ENCODE results near the gene PPM1D. TPM values are rescaled to one million over a fixed set of nuclear protein-coding genes. Genes with fewer than 3 reads are reported as not detected.
A peak's percentile ranks its signal among the peaks of the same experiment; 100 is the strongest.
"Not testable (repeated sequence)": the region's sequence is repeated elsewhere in the genome, so short reads cannot be mapped to it uniquely, and the experiment has no call there.

The PPM1D gene
- total RNA-seq, 1 donor from 2014 or later, result 21.2 TPM

GRCh38 chr17:60601447-60602384 is 1.7 kb downstream of the PPM1D start:
- Mint-ChIP-seq H3K36me3 (ENCODE audit: insufficient read depth) (peaks cover 1% of the 10 kb centered on the region), H3K4me3 (ENCODE audit: low read depth) (peak overlapping the region; percentile 98), H3K9me3 (ENCODE audit: low read depth) (no peaks in the 10 kb centered on the region), H3K4me1 (ENCODE audit: low read depth) (peaks cover 26% of the 10 kb centered on the region), H3K27me3 (peaks cover 5% of the 10 kb centered on the region), H3K27ac (peak overlapping the region; percentile 97)
- TF ChIP-seq CTCF (IDR thresholded peaks at IDR 0.05; ENCODE audit: unreplicated experiment), result peak; percentile 2
- DNase-seq (ENCODE audit: low spot score, unreplicated experiment), result peak; percentile 23

GRCh38 chr17:60602385-60602742 is 2.4 kb downstream of the PPM1D start:
- TF ChIP-seq CTCF (IDR thresholded peaks at IDR 0.05; ENCODE audit: unreplicated experiment), result no peak
- Mint-ChIP-seq H3K4me1 (ENCODE audit: low read depth) (peaks cover 26% of the 10 kb centered on the region), H3K36me3 (ENCODE audit: insufficient read depth) (peaks cover 1% of the 10 kb centered on the region), H3K4me3 (ENCODE audit: low read depth) (peak overlapping the region; percentile 98), H3K9me3 (ENCODE audit: low read depth) (no peaks in the 10 kb centered on the region), H3K27ac (no peak overlapping the region), H3K27me3 (peaks cover 2% of the 10 kb centered on the region)
- no peak for DNase-seq (ENCODE audit: low spot score, unreplicated experiment)

- H3K4me1 Mint-ChIP-seq (ENCODE audit: low read depth), result peaks cover 26% of the 10 kb centered on the region
- H3K36me3 Mint-ChIP-seq (ENCODE audit: insufficient read depth), result peaks cover 1% of the 10 kb centered on the region
- no peaks in the 10 kb centered on the region for H3K27me3 Mint-ChIP-seq
- DNase-seq (ENCODE audit: low spot score, unreplicated experiment), result no peak
- H3K9me3 Mint-ChIP-seq (ENCODE audit: low read depth), result no peaks in the 10 kb centered on the region
- peak overlapping the region; percentile 14 for H3K27ac Mint-ChIP-seq
- peak overlapping the region; percentile 98 for H3K4me3 Mint-ChIP-seq (ENCODE audit: low read depth)
- no peak for TF ChIP-seq CTCF (IDR thresholded peaks at IDR 0.05; ENCODE audit: unreplicated experiment)
Observed at GRCh38 chr17:60602871-60603270, 2.9 kb downstream of the PPM1D start.

GRCh38 chr17:60603477-60603876 is 3.5 kb downstream of the PPM1D start:
- H3K9me3 Mint-ChIP-seq (ENCODE audit: low read depth); H3K27ac Mint-ChIP-seq; DNase-seq (ENCODE audit: low spot score, unreplicated experiment); H3K27me3 Mint-ChIP-seq; H3K36me3 Mint-ChIP-seq (ENCODE audit: insufficient read depth): not testable (repeated sequence)
- peaks cover 20% of the 10 kb centered on the region for H3K4me1 Mint-ChIP-seq (ENCODE audit: low read depth)
- peak overlapping the region; percentile 26 for H3K4me3 Mint-ChIP-seq (ENCODE audit: low read depth)

- peaks cover 14% of the 10 kb centered on the region for H3K4me1 Mint-ChIP-seq (ENCODE audit: low read depth)
- TF ChIP-seq CTCF (IDR thresholded peaks at IDR 0.05; ENCODE audit: unreplicated experiment), result no peak
- H3K27me3 Mint-ChIP-seq, result no peaks in the 10 kb centered on the region
- H3K4me3 Mint-ChIP-seq (ENCODE audit: low read depth), result peak overlapping the region; percentile 7
- H3K36me3 Mint-ChIP-seq (ENCODE audit: insufficient read depth), result peaks cover 1% of the 10 kb centered on the region
- H3K27ac Mint-ChIP-seq, result no peak overlapping the region
- DNase-seq (ENCODE audit: low spot score, unreplicated experiment), result no peak
- H3K9me3 Mint-ChIP-seq (ENCODE audit: low read depth), result no peaks in the 10 kb centered on the region
Observed at GRCh38 chr17:60604686-60605334, 4.8 kb downstream of the PPM1D start.

Measured in progenitor cell of endocrine pancreas (in vitro differentiated cells).